Measurements from ENCODE around the gene ADNP. TPM values are rescaled to one million over a fixed set of nuclear protein-coding genes. Genes with fewer than 3 reads are reported as not detected.
A peak's percentile ranks its signal among the peaks of the same experiment; 100 is the strongest.
"Not testable (repeated sequence)": the region's sequence is repeated elsewhere in the genome, so short reads cannot be mapped to it uniquely, and the experiment has no call there.

ADNP gene
- total RNA-seq, 1 donor from 2014 or later, result 60.2 TPM

- Mint-ChIP-seq H3K27me3 (ENCODE audit: low read depth) (no peaks in the 10 kb centered on the region), H3K36me3 (ENCODE audit: low read depth) (peaks cover 13% of the 10 kb centered on the region), H3K4me3 (ENCODE audit: unreplicated experiment) (no peak overlapping the region), H3K27ac (ENCODE audit: unreplicated experiment) (no peak overlapping the region), H3K9me3 (ENCODE audit: low read depth) (peaks cover 5% of the 10 kb centered on the region), H3K4me1 (ENCODE audit: low read depth) (no peaks in the 10 kb centered on the region)
- no peak for TF ChIP-seq CTCF (IDR thresholded peaks at IDR 0.05)
- peak; percentile 52 for DNase-seq (ENCODE audit: low spot score)
Observed at GRCh38 chr20:50883856-50884255, 47.4 kb downstream of the ADNP start.

GRCh38 chr20:50881759-50882424, 49.3 kb downstream of the ADNP start:
- DNase-seq (ENCODE audit: low spot score); H3K27ac Mint-ChIP-seq (ENCODE audit: unreplicated experiment); H3K4me1 Mint-ChIP-seq (ENCODE audit: low read depth); H3K36me3 Mint-ChIP-seq (ENCODE audit: low read depth); H3K9me3 Mint-ChIP-seq (ENCODE audit: low read depth); H3K27me3 Mint-ChIP-seq (ENCODE audit: low read depth); H3K4me3 Mint-ChIP-seq (ENCODE audit: unreplicated experiment): not testable (repeated sequence)

- Mint-ChIP-seq H3K27ac (ENCODE audit: unreplicated experiment) (peak overlapping the region; percentile 75), H3K36me3 (ENCODE audit: low read depth) (peaks cover 10% of the 10 kb centered on the region), H3K9me3 (ENCODE audit: low read depth) (peaks cover 5% of the 10 kb centered on the region), H3K27me3 (ENCODE audit: low read depth) (no peaks in the 10 kb centered on the region), H3K4me3 (ENCODE audit: unreplicated experiment) (no peak overlapping the region), H3K4me1 (ENCODE audit: low read depth) (no peaks in the 10 kb centered on the region)
- no peak for TF ChIP-seq CTCF (IDR thresholded peaks at IDR 0.05)
- peak; percentile 79 for DNase-seq (ENCODE audit: low spot score)
Observed at GRCh38 chr20:50879649-50880550, 51.3 kb downstream of the ADNP start.

GRCh38 chr20:50877232-50877743, 53.9 kb downstream of the ADNP start:
- Mint-ChIP-seq H3K9me3 (ENCODE audit: low read depth) (no peaks in the 10 kb centered on the region), H3K36me3 (ENCODE audit: low read depth) (peaks cover 6% of the 10 kb centered on the region), H3K27ac (ENCODE audit: unreplicated experiment) (no peak overlapping the region), H3K27me3 (ENCODE audit: low read depth) (no peaks in the 10 kb centered on the region), H3K4me3 (ENCODE audit: unreplicated experiment) (no peak overlapping the region), H3K4me1 (ENCODE audit: low read depth) (no peaks in the 10 kb centered on the region)
- no peak for TF ChIP-seq CTCF (IDR thresholded peaks at IDR 0.05)
- DNase-seq (ENCODE audit: low spot score), result no peak

- no peak for TF ChIP-seq CTCF (IDR thresholded peaks at IDR 0.05)
- no peaks in the 10 kb centered on the region for H3K27me3 Mint-ChIP-seq (ENCODE audit: low read depth)
Observed at GRCh38 chr20:50876816-50877215, 54.4 kb downstream of the ADNP start.

More at GRCh38 chr20:50876816-50877215, 54.4 kb downstream of the ADNP start:
- no peak overlapping the region for H3K27ac Mint-ChIP-seq (ENCODE audit: unreplicated experiment)
- peaks cover 6% of the 10 kb centered on the region for H3K36me3 Mint-ChIP-seq (ENCODE audit: low read depth)
- no peak overlapping the region for H3K4me3 Mint-ChIP-seq (ENCODE audit: unreplicated experiment)
- no peaks in the 10 kb centered on the region for H3K9me3 Mint-ChIP-seq (ENCODE audit: low read depth)
- peak; percentile 68 for DNase-seq (ENCODE audit: low spot score)
- H3K4me1 Mint-ChIP-seq (ENCODE audit: low read depth), result no peaks in the 10 kb centered on the region

Data from chondrocyte (in vitro differentiated cells).